C4-2B (cell line): ENCODE data around the gene GUCA2B.

ENCODE experiments used
- ZFX ChIP-seq: fragments of 450-650 bp; IDR thresholded peaks from 2 replicates; pipeline ENCODE4 v1.6.1; 2017
- TF ChIP-seq, protein P1 (sequence below): fragments of 450-650 bp; conservative IDR thresholded peaks from 2 replicates; pipeline ENCODE4 v1.5.1; 2017; ENCODE audit warnings: mild to moderate bottlenecking

GRCh38 chr1:42178249-42178648 lies 25.0 kb downstream of the GUCA2B start:
- TF ChIP-seq, protein P1, sequence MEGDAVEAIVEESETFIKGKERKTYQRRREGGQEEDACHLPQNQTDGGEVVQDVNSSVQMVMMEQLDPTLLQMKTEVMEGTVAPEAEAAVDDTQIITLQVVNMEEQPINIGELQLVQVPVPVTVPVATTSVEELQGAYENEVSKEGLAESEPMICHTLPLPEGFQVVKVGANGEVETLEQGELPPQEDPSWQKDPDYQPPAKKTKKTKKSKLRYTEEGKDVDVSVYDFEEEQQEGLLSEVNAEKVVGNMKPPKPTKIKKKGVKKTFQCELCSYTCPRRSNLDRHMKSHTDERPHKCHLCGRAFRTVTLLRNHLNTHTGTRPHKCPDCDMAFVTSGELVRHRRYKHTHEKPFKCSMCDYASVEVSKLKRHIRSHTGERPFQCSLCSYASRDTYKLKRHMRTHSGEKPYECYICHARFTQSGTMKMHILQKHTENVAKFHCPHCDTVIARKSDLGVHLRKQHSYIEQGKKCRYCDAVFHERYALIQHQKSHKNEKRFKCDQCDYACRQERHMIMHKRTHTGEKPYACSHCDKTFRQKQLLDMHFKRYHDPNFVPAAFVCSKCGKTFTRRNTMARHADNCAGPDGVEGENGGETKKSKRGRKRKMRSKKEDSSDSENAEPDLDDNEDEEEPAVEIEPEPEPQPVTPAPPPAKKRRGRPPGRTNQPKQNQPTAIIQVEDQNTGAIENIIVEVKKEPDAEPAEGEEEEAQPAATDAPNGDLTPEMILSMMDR = no peak
- no peak for TF ChIP-seq ZFX
